Measurements from ENCODE around the gene CCDC149. TPM values are rescaled to one million over a fixed set of nuclear protein-coding genes. Genes with fewer than 3 reads are reported as not detected.

Gene CCDC149
- total and polyA plus RNA-seq, 2 of the 8 experiments (the other 6 are each of a cell fraction or from before 2014, with no cell fraction given), result 2.2 to 5.6 TPM

DNA sequence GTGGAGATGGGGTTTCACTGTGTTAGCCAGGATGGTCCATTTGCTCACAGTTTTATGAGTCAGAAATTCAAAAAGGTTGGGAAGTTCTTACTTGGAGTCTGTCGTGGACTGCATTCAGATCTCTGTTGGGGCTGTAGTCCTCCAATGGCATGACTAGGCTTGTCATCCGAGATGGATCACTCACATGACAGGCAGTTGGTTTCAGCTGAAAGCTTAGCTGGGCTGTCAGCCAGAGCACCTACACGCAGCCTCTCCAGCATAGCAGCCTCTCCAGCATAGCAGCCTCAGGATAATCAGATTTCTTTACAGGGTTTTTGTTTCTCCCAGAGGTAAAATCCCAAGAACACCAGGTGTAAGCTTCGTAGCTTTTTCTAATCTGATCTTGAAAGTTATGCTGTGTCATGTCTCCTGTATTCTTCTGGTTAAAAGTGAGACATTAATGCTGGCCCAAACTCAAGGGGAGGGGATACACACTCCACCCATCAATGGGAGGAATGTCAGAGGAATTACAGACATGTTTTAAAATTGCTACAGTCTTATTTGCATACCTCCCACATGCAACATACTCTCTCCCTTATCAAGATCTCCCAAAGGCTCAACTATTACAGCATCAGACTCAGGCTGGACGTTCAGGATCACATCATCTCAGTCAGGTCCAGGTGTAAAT is 149.1 kb downstream of the CCDC149 start:
- DNase-seq (ENCODE audit: low read depth in 1 of 2, low spot score in 2 of 2), result no peak
- Histone ChIP-seq H3K4ac (replicated peaks; ENCODE audit: insufficient read length, low read depth, low read length) (no peak overlapping the region), H3K18ac (ENCODE audit: extremely low read depth, low read length) (no peak overlapping the region), H3K4me2 (ENCODE audit: insufficient read depth in 1 of 2, low read depth in 2 of 2, low read length in 2 of 2) (no peak overlapping the region), H2BK12ac (ENCODE audit: low read depth, low read length) (no peak overlapping the region), H4K20me1 (replicated peaks in 1 of 2; ENCODE audit: control insufficient read depth in 1 of 2, insufficient read depth in 2 of 2, low read length in 2 of 2) (no peaks in the 10 kb centered on the region), H3K9ac (replicated peaks in 1 of 4; ENCODE audit: extremely low read depth in 1 of 4, low read depth in 3 of 4, low read length in 3 of 4) (no peak overlapping the region), H3K4me3 (ENCODE audit: extremely low read depth in 1 of 4, insufficient read depth in 2 of 4, low read depth in 3 of 4, low read length in 4 of 4) (no peak overlapping the region), H2BK5ac (ENCODE audit: low read depth, low read length) (no peak overlapping the region), H3K23me2 (ENCODE audit: low read depth, low read length) (no peaks in the 10 kb centered on the region), H3K27ac (ENCODE audit: low read depth, low read length) (no peak overlapping the region), H3K9me3 (ENCODE audit: insufficient read depth in 2 of 2, low read depth in 1 of 2, low read length in 1 of 2) (no peaks in the 10 kb centered on the region), H4K91ac (replicated peaks; ENCODE audit: insufficient read length, low read length) (no peak overlapping the region), H3K27me3 (replicated peaks in 1 of 4; ENCODE audit: control insufficient read depth in 3 of 4, extremely low read depth in 1 of 4, insufficient read depth in 3 of 4, low read length in 3 of 4) (no peaks in the 10 kb centered on the region), H2BK20ac (ENCODE audit: low read length) (no peak overlapping the region), H3K79me1 (ENCODE audit: low read depth, low read length) (no peaks in the 10 kb centered on the region), H2AFZ (ENCODE audit: low read length) (no peak overlapping the region), H3K36me3 (ENCODE audit: control insufficient read depth in 2 of 4, insufficient read depth in 4 of 4, low read length in 3 of 4) (no peaks in the 10 kb centered on the region), H3K4me1 (replicated peaks in 1 of 4; ENCODE audit: control insufficient read depth in 3 of 4, insufficient read depth in 4 of 4, low read length in 3 of 4) (0 out of 7 replicates have a peak, but pooled peaks cover 0 to 5% (median 0%) of the 10 kb centered on the region in 4 experiments), H3K23ac (ENCODE audit: insufficient read length) (no peak overlapping the region), H3K56ac (replicated peaks; ENCODE audit: insufficient read length, low read depth, low read length) (no peak overlapping the region), H2BK15ac (ENCODE audit: low read length) (no peak overlapping the region), H4K8ac (ENCODE audit: extremely low read depth, insufficient read depth, low read length) (no peak overlapping the region), H4K5ac (ENCODE audit: insufficient read length, low read depth, low read length) (no peak overlapping the region), H3K14ac (ENCODE audit: insufficient read length) (no peak overlapping the region), H2BK120ac (replicated peaks; ENCODE audit: low read depth, low read length) (no peak overlapping the region), H3K79me2 (ENCODE audit: control insufficient read depth in 1 of 2, insufficient read depth in 2 of 2, low read length in 2 of 2) (no peaks in the 10 kb centered on the region), H2AK5ac (ENCODE audit: low read depth, low read length) (no peak overlapping the region)
- CTCF ChIA-PET (ENCODE audit: partially characterized antibody), result interaction anchor here (1.6 kb wide), 1 partner anchor 19 kb away, joined by 4 read pairs; no protein-coding TSS in a partner anchor
- WGBS, 2 experiments (ENCODE audit: extremely low coverage in 1 of 2, insufficient coverage in 1 of 2, insufficient read length in 1 of 2, insufficient replicate concordance in 2 of 2, low coverage in 1 of 2, low lambda C conversion rate in 2 of 2, missing lambda C conversion rate in 1 of 2), result 86% methylated on average over 5 of the region's 5 CpGs; no CpG with 5 or more reads in 1 of the 2 experiments
- POLR2A ChIA-PET (ENCODE audit: partially characterized antibody), result no interaction called here
- FAIRE-seq, result no peak
- TF ChIP-seq FOSL1 (IDR thresholded peaks at IDR 0.05; ENCODE audit: insufficient read depth, low read depth, low read length) (no peak), SP1 (IDR thresholded peaks at IDR 0.05; ENCODE audit: low read depth, low read length) (no peak), JUN (IDR thresholded peaks at IDR 0.05; ENCODE audit: low read depth, low read length) (no peak), CREB1 (IDR thresholded peaks at IDR 0.05) (no peak), KDM5A (IDR thresholded peaks at IDR 0.05; ENCODE audit: low read length) (no peak), JUND (IDR thresholded peaks at IDR 0.05; ENCODE audit: low read length) (no peak), CBX8 (IDR thresholded peaks at IDR 0.05; ENCODE audit: borderline replicate concordance, low read depth, low read length) (no peak), SP4 (IDR thresholded peaks at IDR 0.05; ENCODE audit: low read length) (no peak), EP300 (IDR thresholded peaks at IDR 0.05; ENCODE audit: borderline replicate concordance in 1 of 2, low read depth in 2 of 2, low read length in 2 of 2) (no peak), TAF7 (optimal IDR thresholded peaks at IDR 0.05; ENCODE audit: borderline replicate concordance, low read depth, low read length) (no peak), EGR1 (IDR thresholded peaks at IDR 0.05; ENCODE audit: borderline replicate concordance, low read depth, low read length) (no peak), ASH2L (IDR thresholded peaks at IDR 0.05; ENCODE audit: low read length) (no peak), E2F6 (IDR thresholded peaks at IDR 0.05) (no peak), GTF2F1 (IDR thresholded peaks at IDR 0.05; ENCODE audit: borderline replicate concordance, low read depth, low read length) (no peak)
